ENCODE data around the gene DPH7.
"Not testable (repeated sequence)": the region's sequence is repeated elsewhere in the genome, so short reads cannot be mapped to it uniquely, and the experiment has no call there.

The DPH7 gene

GRCh38 chr9:137580209-137580953, 1.7 kb upstream of the DPH7 start:
- DNase-seq = no peak

GRCh38 chr9:137579259-137579604, 507 bp upstream of the DPH7 start:
- DNase-seq = no peak

GRCh38 chr9:137575716-137576411, 2.9 kb downstream of the DPH7 start:
- no peak for DNase-seq

GRCh38 chr9:137575364-137575715, 3.4 kb downstream of the DPH7 start:
- no peak for DNase-seq

GRCh38 chr9:137574192-137574591, 4.5 kb downstream of the DPH7 start:
- no peak for DNase-seq

- no peak for DNase-seq
Measured at GRCh38 chr9:137570566-137570965, 8.2 kb downstream of the DPH7 start.

GRCh38 chr9:137569609-137570203, 9.0 kb downstream of the DPH7 start:
- no peak for DNase-seq

- DNase-seq = not testable (repeated sequence)
Measured at GRCh38 chr9:137568445-137568844, 10.3 kb downstream of the DPH7 start.

GRCh38 chr9:137564817-137565411, 13.8 kb downstream of the DPH7 start:
- no peak for DNase-seq

GRCh38 chr9:137564134-137564533, 14.6 kb downstream of the DPH7 start:
- no peak for DNase-seq

GRCh38 chr9:137558127-137558526, 20.6 kb downstream of the DPH7 start:
- DNase-seq = no peak

GRCh38 chr9:137556069-137556838, 22.5 kb downstream of the DPH7 start:
- no peak for DNase-seq

- no peak for DNase-seq
Measured at GRCh38 chr9:137555179-137555578, 23.5 kb downstream of the DPH7 start.

GRCh38 chr9:137554349-137554748, 24.4 kb downstream of the DPH7 start:
- DNase-seq = no peak

GRCh38 chr9:137553654-137554053, 25.1 kb downstream of the DPH7 start:
- not testable (repeated sequence) for DNase-seq

GRCh38 chr9:137552022-137552768, 26.5 kb downstream of the DPH7 start:
- no peak for DNase-seq

GRCh38 chr9:137551264-137552021, 27.3 kb downstream of the DPH7 start, which contains the start of gene MRPL41:
Gene MRPL41, plus strand, starts transcription at chr9:137551879. Its CDS starts 203 bp downstream, at chr9:137552082.
- DNase-seq = peak; percentile 93

GRCh38 chr9:137550958-137551263, 27.8 kb downstream of the DPH7 start:
- not testable (repeated sequence) for DNase-seq

GRCh38 chr9:137550231-137550621, 28.5 kb downstream of the DPH7 start, which contains the start of gene PNPLA7:
Gene PNPLA7, minus strand, starts transcription at chr9:137550402. Its CDS starts 205 bp downstream, at chr9:137550197.
- peak; percentile 85 for DNase-seq

GRCh38 chr9:137547687-137548543, 30.8 kb downstream of the DPH7 start:
- DNase-seq = no peak
